BLaER1 treated with 17β-estradiol and CSF1 and Interleukin-3, amounts not matched to agents 10 nM and 100 nM (cell line): ENCODE measurements around the gene GTF2H2.
"Not testable (repeated sequence)": the region's sequence is repeated elsewhere in the genome, so short reads cannot be mapped to it uniquely, and the experiment has no call there.

Experiments used
- H3K27ac ChIP-seq, 11 experiments: shearing (Covaris generic); formaldehyde crosslinking; 2 replicates each; pipeline ENCODE4 v1.8.1; 2022
- H3K27me3 ChIP-seq, 11 experiments: shearing (Covaris generic); formaldehyde crosslinking; 2 replicates each; pipeline ENCODE4 v1.8.1; 2022
- H3K36me3 ChIP-seq, 11 experiments: shearing (Covaris generic); formaldehyde crosslinking; 2 replicates each; pipeline ENCODE4 v1.8.1; 2022
- H3K4me1 ChIP-seq, 10 experiments: shearing (Covaris generic); formaldehyde crosslinking; 2 replicates each; pipeline ENCODE4 v1.8.1; 2022
- H3K4me2 ChIP-seq, 11 experiments: shearing (Covaris generic); formaldehyde crosslinking; 2 replicates each; pipeline ENCODE4 v1.8.1; 2022
- H3K4me3 ChIP-seq, 10 experiments: shearing (Covaris generic); formaldehyde crosslinking; 2 replicates each; pipeline ENCODE4 v1.8.1; 2022
- H3K9ac ChIP-seq, 11 experiments: shearing (Covaris generic); formaldehyde crosslinking; 2 replicates each; pipeline ENCODE4 v1.8.1; 2022
- H3K9me3 ChIP-seq, 11 experiments: shearing (Covaris generic); formaldehyde crosslinking; replicated peaks in 1 of 11; 2 replicates each; pipeline ENCODE4 v1.8.1; 2022
- H4K20me1 ChIP-seq, 11 experiments: shearing (Covaris generic); formaldehyde crosslinking; 2 replicates each; pipeline ENCODE4 v1.8.1; 2022

GTF2H2 gene

GRCh38 chr5:71067262-71067928 lies at the start of gene GTF2H2:
Gene GTF2H2, minus strand, starts transcription at chr5:71067676. Its CDS starts 4,913 bp downstream, at chr5:71062763.
- H3K36me3 ChIP-seq, H3K4me1 ChIP-seq, H3K9ac ChIP-seq, H3K9me3 ChIP-seq, H3K27me3 ChIP-seq, H3K27ac ChIP-seq, H4K20me1 ChIP-seq, H3K4me2 ChIP-seq, H3K4me3 ChIP-seq: not testable (repeated sequence)

- H3K27ac ChIP-seq, H3K9ac ChIP-seq, H3K36me3 ChIP-seq, H3K9me3 ChIP-seq, H3K4me3 ChIP-seq, H3K27me3 ChIP-seq, H3K4me1 ChIP-seq, H4K20me1 ChIP-seq, H3K4me2 ChIP-seq: not testable (repeated sequence)
These were observed 42.3 kb upstream of the GTF2H2 start for GRCh38 chr5:71109730-71110275.

- H3K4me3 ChIP-seq, H3K36me3 ChIP-seq, H3K27me3 ChIP-seq, H3K4me2 ChIP-seq, H3K27ac ChIP-seq, H4K20me1 ChIP-seq, H3K9me3 ChIP-seq, H3K4me1 ChIP-seq, H3K9ac ChIP-seq: not testable (repeated sequence)
These were observed 32.5 kb upstream of the GTF2H2 start for GRCh38 chr5:71099996-71100395.

DNA sequence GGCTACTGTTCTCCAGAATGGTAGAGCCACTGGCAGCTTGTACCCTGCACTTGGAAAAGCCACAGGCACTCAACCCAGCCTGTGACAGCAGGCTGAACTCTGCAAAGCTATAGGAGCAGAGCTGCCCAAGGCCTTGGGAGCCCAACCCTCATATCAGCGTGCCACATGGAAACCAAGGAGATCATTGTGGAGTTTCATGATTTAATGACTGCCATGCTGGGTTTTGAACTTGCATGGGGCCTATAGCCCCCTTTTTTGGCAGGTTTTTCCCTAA lies 30.4 kb upstream of the GTF2H2 start:
- H3K4me3 ChIP-seq, H3K27me3 ChIP-seq, H3K4me1 ChIP-seq, H4K20me1 ChIP-seq, H3K27ac ChIP-seq, H3K4me2 ChIP-seq, H3K9ac ChIP-seq, H3K36me3 ChIP-seq, H3K9me3 ChIP-seq: not testable (repeated sequence)

GRCh38 chr5:71097173-71097929 lies 29.9 kb upstream of the GTF2H2 start:
- H3K9ac ChIP-seq, H3K4me2 ChIP-seq, H4K20me1 ChIP-seq, H3K36me3 ChIP-seq, H3K4me1 ChIP-seq, H3K4me3 ChIP-seq, H3K27ac ChIP-seq, H3K27me3 ChIP-seq, H3K9me3 ChIP-seq: not testable (repeated sequence)

- H3K4me1 ChIP-seq, H3K27ac ChIP-seq, H3K4me3 ChIP-seq, H3K27me3 ChIP-seq, H3K36me3 ChIP-seq, H3K4me2 ChIP-seq, H4K20me1 ChIP-seq, H3K9ac ChIP-seq, H3K9me3 ChIP-seq: not testable (repeated sequence)
These were observed 22.3 kb upstream of the GTF2H2 start for GRCh38 chr5:71089773-71090172.

DNA sequence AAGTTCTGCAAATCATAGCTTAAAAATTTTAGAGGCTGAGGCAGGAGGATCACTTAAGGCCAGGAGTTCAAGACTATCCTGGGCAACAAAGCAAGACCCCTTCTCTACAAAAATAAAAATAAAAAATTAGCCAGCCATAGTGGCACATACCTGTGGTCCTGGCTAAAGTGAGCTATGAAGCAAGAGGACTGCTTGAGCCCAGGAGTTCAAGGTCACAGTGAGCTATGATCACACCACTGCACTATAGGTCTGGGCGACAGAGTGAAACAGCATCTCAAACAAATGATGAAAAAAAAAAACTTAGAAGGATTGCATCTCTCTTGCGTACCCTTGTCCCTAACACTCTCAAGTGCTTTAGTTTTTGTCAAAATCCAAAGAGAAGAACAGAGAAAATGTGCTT lies 21.3 kb upstream of the GTF2H2 start:
- not testable (repeated sequence) for H3K36me3 ChIP-seq, H3K9ac ChIP-seq, H3K4me3 ChIP-seq, H4K20me1 ChIP-seq, H3K4me2 ChIP-seq, H3K27me3 ChIP-seq, H3K4me1 ChIP-seq, H3K9me3 ChIP-seq, H3K27ac ChIP-seq

GRCh38 chr5:71086145-71086544 lies 18.7 kb upstream of the GTF2H2 start:
- H3K36me3 ChIP-seq, H3K9me3 ChIP-seq, H3K4me2 ChIP-seq, H3K4me1 ChIP-seq, H3K4me3 ChIP-seq, H4K20me1 ChIP-seq, H3K27me3 ChIP-seq, H3K27ac ChIP-seq, H3K9ac ChIP-seq: not testable (repeated sequence)

GRCh38 chr5:71084280-71085063 lies 17.0 kb upstream of the GTF2H2 start:
- H3K36me3 ChIP-seq, H4K20me1 ChIP-seq: not testable (repeated sequence)

GRCh38 chr5:71082898-71083297 lies 15.4 kb upstream of the GTF2H2 start:
- not testable (repeated sequence) for H3K9ac ChIP-seq, H3K27ac ChIP-seq, H3K27me3 ChIP-seq, H3K4me2 ChIP-seq, H3K4me1 ChIP-seq, H4K20me1 ChIP-seq, H3K9me3 ChIP-seq, H3K36me3 ChIP-seq, H3K4me3 ChIP-seq

More at GRCh38 chr5:71084280-71085063, 17.0 kb upstream of the GTF2H2 start:
- not testable (repeated sequence) for H3K4me2 ChIP-seq, H3K4me3 ChIP-seq, H3K4me1 ChIP-seq, H3K9ac ChIP-seq, H3K9me3 ChIP-seq, H3K27me3 ChIP-seq, H3K27ac ChIP-seq

DNA sequence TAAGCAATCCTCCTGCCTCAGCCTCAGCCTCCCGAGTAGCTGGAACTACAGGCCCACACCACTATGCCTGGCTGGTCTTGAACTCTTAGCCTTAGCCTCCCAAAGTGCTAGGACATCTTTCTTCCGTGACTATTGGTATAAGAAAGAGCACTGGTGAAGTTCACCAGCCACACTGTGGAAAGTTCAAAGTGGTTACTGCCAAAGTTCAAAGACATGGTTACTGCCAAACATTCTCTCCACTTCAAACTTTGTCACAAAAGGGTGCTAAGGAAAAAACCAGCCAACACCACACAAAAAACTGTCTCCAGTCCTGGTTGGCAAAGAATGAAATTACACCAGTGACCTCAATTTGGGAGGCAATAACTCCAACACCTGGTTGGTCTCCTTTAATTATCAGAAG lies 14.9 kb upstream of the GTF2H2 start:
- H3K4me1 ChIP-seq, H3K4me3 ChIP-seq, H3K27me3 ChIP-seq, H3K36me3 ChIP-seq, H3K4me2 ChIP-seq, H3K27ac ChIP-seq, H3K9me3 ChIP-seq, H4K20me1 ChIP-seq, H3K9ac ChIP-seq: not testable (repeated sequence)

GRCh38 chr5:71061322-71061721 lies 6.2 kb downstream of the GTF2H2 start:
- H3K4me1 ChIP-seq, H3K4me2 ChIP-seq, H3K9ac ChIP-seq, H3K36me3 ChIP-seq, H3K27ac ChIP-seq, H3K27me3 ChIP-seq, H3K9me3 ChIP-seq, H3K4me3 ChIP-seq, H4K20me1 ChIP-seq: not testable (repeated sequence)

- not testable (repeated sequence) for H3K27me3 ChIP-seq, H3K27ac ChIP-seq, H3K36me3 ChIP-seq, H3K4me2 ChIP-seq, H3K4me1 ChIP-seq, H3K9ac ChIP-seq, H4K20me1 ChIP-seq, H3K9me3 ChIP-seq, H3K4me3 ChIP-seq
These were observed 8.1 kb downstream of the GTF2H2 start for GRCh38 chr5:71059426-71059825.

GRCh38 chr5:71044808-71045207 lies 22.7 kb downstream of the GTF2H2 start:
- not testable (repeated sequence) for H3K4me2 ChIP-seq, H3K9ac ChIP-seq, H3K27ac ChIP-seq, H3K4me3 ChIP-seq, H3K27me3 ChIP-seq, H3K4me1 ChIP-seq, H3K9me3 ChIP-seq, H4K20me1 ChIP-seq, H3K36me3 ChIP-seq
